ENCODE measurements around the gene TMEM217. TPM values are rescaled to one million over a fixed set of nuclear protein-coding genes. Genes with fewer than 3 reads are reported as not detected.
"Not testable (repeated sequence)": the region's sequence is repeated elsewhere in the genome, so short reads cannot be mapped to it uniquely, and the experiment has no call there.

Gene TMEM217
- 3.4 TPM for total RNA-seq
- 0.24 TPM for polyA plus RNA-seq

- Histone ChIP-seq H3K27ac (ENCODE audit: low read depth) (peak within 1 kb of the TSS; percentile 73), H3K4me3 (ENCODE audit: low read depth, low read length) (peak within 1 kb of the TSS; percentile 90), H3K4me1 (ENCODE audit: insufficient read depth) (peaks cover 2% of the 10 kb centered on the region), H3K36me3 (ENCODE audit: insufficient read depth) (no peaks in the 10 kb centered on the region)
- DNase-seq (ENCODE audit: extremely low spot score) = peak; percentile 90
- WGBS = under 1% methylated on average over 45 of the region's 45 CpGs
Measured at GRCh38 chr6:37257634-37258404, at the start of gene TMEM217, which contains the start of gene TBC1D22B. TSS of gene TMEM217 (minus strand) at chr6:37258144. CDS start at chr6:37219030, 39,114 bp downstream. TSS of gene TBC1D22B (plus strand) at chr6:37257772. CDS start at chr6:37257918, 146 bp downstream.

GRCh38 chr6:37307484-37307883 lies 49.5 kb upstream of the TMEM217 start:
- not testable (repeated sequence) for H3K4me3 ChIP-seq (ENCODE audit: low read depth, low read length); H3K27ac ChIP-seq (ENCODE audit: low read depth); H3K36me3 ChIP-seq (ENCODE audit: insufficient read depth); H3K4me1 ChIP-seq (ENCODE audit: insufficient read depth); DNase-seq (ENCODE audit: extremely low spot score)
- 91% methylated on average over 10 of the region's 10 CpGs for WGBS

- Histone ChIP-seq H3K27ac (ENCODE audit: low read depth) (no peak overlapping the region), H3K36me3 (ENCODE audit: insufficient read depth) (no peaks in the 10 kb centered on the region), H3K4me3 (ENCODE audit: low read depth, low read length) (no peak overlapping the region), H3K4me1 (ENCODE audit: insufficient read depth) (peaks cover 1% of the 10 kb centered on the region)
- 96% methylated on average over 4 of the region's 4 CpGs for WGBS
- no peak for DNase-seq (ENCODE audit: extremely low spot score)
Measured at GRCh38 chr6:37306624-37307222, 48.8 kb upstream of the TMEM217 start.

- Histone ChIP-seq H3K36me3 (ENCODE audit: insufficient read depth) (no peaks in the 10 kb centered on the region), H3K27ac (ENCODE audit: low read depth) (no peak overlapping the region), H3K4me1 (ENCODE audit: insufficient read depth) (no peaks in the 10 kb centered on the region), H3K4me3 (ENCODE audit: low read depth, low read length) (no peak overlapping the region)
- 82% methylated on average over 4 of the region's 4 CpGs for WGBS
- no peak for DNase-seq (ENCODE audit: extremely low spot score)
Measured at GRCh38 chr6:37305841-37306425, 48.0 kb upstream of the TMEM217 start.

- H3K36me3 ChIP-seq (ENCODE audit: insufficient read depth) = no peaks in the 10 kb centered on the region
- 97% methylated on average over 7 of the region's 7 CpGs for WGBS
- H3K4me1 ChIP-seq (ENCODE audit: insufficient read depth) = no peaks in the 10 kb centered on the region
- no peak for DNase-seq (ENCODE audit: extremely low spot score)
- no peak overlapping the region for H3K4me3 ChIP-seq (ENCODE audit: low read depth, low read length)
- no peak overlapping the region for H3K27ac ChIP-seq (ENCODE audit: low read depth)
Measured at GRCh38 chr6:37304766-37305165, 46.8 kb upstream of the TMEM217 start.

GRCh38 chr6:37303891-37304503 lies 46.1 kb upstream of the TMEM217 start:
- no peak overlapping the region for H3K4me3 ChIP-seq (ENCODE audit: low read depth, low read length)
- H3K36me3 ChIP-seq (ENCODE audit: insufficient read depth) = no peaks in the 10 kb centered on the region
- H3K27ac ChIP-seq (ENCODE audit: low read depth) = no peak overlapping the region
- no peak for DNase-seq (ENCODE audit: extremely low spot score)
- WGBS = 58% methylated on average over 3 of the region's 3 CpGs
- no peaks in the 10 kb centered on the region for H3K4me1 ChIP-seq (ENCODE audit: insufficient read depth)

GRCh38 chr6:37303091-37303660 lies 45.2 kb upstream of the TMEM217 start:
- Histone ChIP-seq H3K4me3 (ENCODE audit: low read depth, low read length) (no peak overlapping the region), H3K36me3 (ENCODE audit: insufficient read depth) (no peaks in the 10 kb centered on the region), H3K4me1 (ENCODE audit: insufficient read depth) (no peaks in the 10 kb centered on the region), H3K27ac (ENCODE audit: low read depth) (no peak overlapping the region)
- WGBS = 73% methylated on average over 6 of the region's 6 CpGs
- DNase-seq (ENCODE audit: extremely low spot score) = no peak

- H3K27ac ChIP-seq (ENCODE audit: low read depth) = no peak overlapping the region
Measured at GRCh38 chr6:37302086-37302686, 44.2 kb upstream of the TMEM217 start.

GRCh38 chr6:37299990-37300389 lies 42.0 kb upstream of the TMEM217 start:
- H3K27ac ChIP-seq (ENCODE audit: low read depth) = no peak overlapping the region
- no peaks in the 10 kb centered on the region for H3K36me3 ChIP-seq (ENCODE audit: insufficient read depth)
- no peak overlapping the region for H3K4me3 ChIP-seq (ENCODE audit: low read depth, low read length)
- H3K4me1 ChIP-seq (ENCODE audit: insufficient read depth) = no peaks in the 10 kb centered on the region
- no peak for DNase-seq (ENCODE audit: extremely low spot score)
- 93% methylated on average over 4 of the region's 4 CpGs for WGBS

More at GRCh38 chr6:37302086-37302686, 44.2 kb upstream of the TMEM217 start:
- Histone ChIP-seq H3K4me3 (ENCODE audit: low read depth, low read length) (no peak overlapping the region), H3K36me3 (ENCODE audit: insufficient read depth) (no peaks in the 10 kb centered on the region), H3K4me1 (ENCODE audit: insufficient read depth) (no peaks in the 10 kb centered on the region)
- DNase-seq (ENCODE audit: extremely low spot score) = no peak
- WGBS = 87% methylated on average over 1 of the region's 1 CpG

- Histone ChIP-seq H3K4me1 (ENCODE audit: insufficient read depth) (no peaks in the 10 kb centered on the region), H3K4me3 (ENCODE audit: low read depth, low read length) (no peak overlapping the region), H3K36me3 (ENCODE audit: insufficient read depth) (no peaks in the 10 kb centered on the region), H3K27ac (ENCODE audit: low read depth) (no peak overlapping the region)
- DNase-seq (ENCODE audit: extremely low spot score) = no peak
Measured at GRCh38 chr6:37298958-37299357, 41.0 kb upstream of the TMEM217 start.

GRCh38 chr6:37297637-37298036 lies 39.7 kb upstream of the TMEM217 start:
- not testable (repeated sequence) for H3K4me3 ChIP-seq (ENCODE audit: low read depth, low read length); H3K36me3 ChIP-seq (ENCODE audit: insufficient read depth); DNase-seq (ENCODE audit: extremely low spot score); H3K27ac ChIP-seq (ENCODE audit: low read depth); H3K4me1 ChIP-seq (ENCODE audit: insufficient read depth)

GRCh38 chr6:37293426-37293825 lies 35.5 kb upstream of the TMEM217 start:
- H3K36me3 ChIP-seq (ENCODE audit: insufficient read depth) = peaks cover 3% of the 10 kb centered on the region

GRCh38 chr6:37289931-37290330 lies 32.0 kb upstream of the TMEM217 start:
- DNase-seq (ENCODE audit: extremely low spot score) = no peak
- H3K27ac ChIP-seq (ENCODE audit: low read depth) = no peak overlapping the region
- WGBS = 78% methylated on average over 3 of the region's 3 CpGs
- no peaks in the 10 kb centered on the region for H3K4me1 ChIP-seq (ENCODE audit: insufficient read depth)
- no peak overlapping the region for H3K4me3 ChIP-seq (ENCODE audit: low read depth, low read length)
- peaks cover 3% of the 10 kb centered on the region for H3K36me3 ChIP-seq (ENCODE audit: insufficient read depth)

More at GRCh38 chr6:37293426-37293825, 35.5 kb upstream of the TMEM217 start:
- Histone ChIP-seq H3K27ac (ENCODE audit: low read depth) (no peak overlapping the region), H3K4me1 (ENCODE audit: insufficient read depth) (no peaks in the 10 kb centered on the region), H3K4me3 (ENCODE audit: low read depth, low read length) (no peak overlapping the region)
- no peak for DNase-seq (ENCODE audit: extremely low spot score)

Measured in urinary bladder (tissue), 4 donors.